Natural killer cell (primary cell): ENCODE data around the gene MECP2. TPM values are rescaled to one million over a fixed set of nuclear protein-coding genes. Genes with fewer than 3 reads are reported as not detected.

Experiments
- ATAC-seq, 3 donors: fragments of 150-1000 bp in 2 of 3; fragments of 200-7000 bp in 1 of 3; cut with Tn5 transposase; 1 replicate in 1 of 3; 2 replicates in 2 of 3; pipeline ENCODE4 v1.10.0; 2021; ENCODE audit warnings: mild to moderate bottlenecking in 2 of 3, moderate library complexity in 2 of 3
- DNase-seq, 2 donors: peaks; one replicate each; pipeline versions ENCODE4 v3.0.0 to v3.0.0-alpha.2; 2013 to 2021; ENCODE audit warnings: mixed read lengths in 1 of 2
- H3K27ac ChIP-seq: one replicate; pipeline ENCODE4 v1.5.1; 2013; ENCODE audit warnings: mild to moderate bottlenecking, low read length
- H3K27me3 ChIP-seq: one replicate; pipeline ENCODE4 v1.6.1; 2013; ENCODE audit warnings: low read length; ENCODE audit not compliant: control insufficient read depth, insufficient read depth
- H3K36me3 ChIP-seq: one replicate; pipeline ENCODE4 v1.6.1; 2013; ENCODE audit warnings: low read length; ENCODE audit not compliant: control insufficient read depth, insufficient read depth
- H3K4me1 ChIP-seq: one replicate; pipeline ENCODE4 v1.6.1; 2013; ENCODE audit warnings: low read length; ENCODE audit not compliant: control insufficient read depth, insufficient read depth
- H3K4me3 ChIP-seq: one replicate; pipeline ENCODE4 v1.5.1; 2013; ENCODE audit warnings: low read length
- H3K9me3 ChIP-seq: one replicate; pipeline ENCODE4 v1.6.1; 2013; ENCODE audit warnings: low read length; ENCODE audit not compliant: control insufficient read depth, insufficient read depth
- H3K27ac Mint-ChIP-seq, 2 donors: one replicate each; pipeline ENCODE4 v1.8.0; 2022; ENCODE audit warnings: mild to moderate bottlenecking in 2 of 2, mixed read lengths in 2 of 2, moderate library complexity in 1 of 2
- H3K27me3 Mint-ChIP-seq, 2 donors: one replicate each; pipeline ENCODE4 v1.8.0; 2022; ENCODE audit warnings: low read depth in 2 of 2, mixed read lengths in 2 of 2
- H3K36me3 Mint-ChIP-seq: one replicate; pipeline ENCODE4 v1.8.0; 2022; ENCODE audit warnings: mixed read lengths
- H3K4me1 Mint-ChIP-seq, 2 donors: one replicate each; pipeline ENCODE4 v1.8.0; 2022; ENCODE audit warnings: mixed read lengths in 2 of 2
- H3K4me3 Mint-ChIP-seq: one replicate; pipeline ENCODE4 v1.8.0; 2022; ENCODE audit warnings: mild to moderate bottlenecking, moderate library complexity, mixed read lengths
- H3K9me3 Mint-ChIP-seq, 2 donors: one replicate each; pipeline ENCODE4 v1.8.0; 2022; ENCODE audit warnings: mixed read lengths in 2 of 2
- WGBS: methylation state at CpG from one replicate; pipeline ENCODE4 v1.1.7; 2013; ENCODE audit warnings: missing lambda C conversion rate; ENCODE audit not compliant: insufficient coverage; 5-methylcytosine and 5-hydroxymethylcytosine counted together
- intact Hi-C: fragments of 100-400 bp; cut with micrococcal nuclease; formaldehyde crosslinking; loops from one replicate; pipeline ENCODE4 v1.14.2; 2022
- total RNA-seq, 4 donors: library from RNA; stranded (reverse); fragments of 120-200 nt in 1 of 4; gene quantifications; one replicate each; pipeline versions ENCODE4 v1.2.3 to v1.2.4, GENCODE V29; 2013 to 2022
- TF ChIP-seq, protein P1 (sequence below): fragments of 200-600 bp; IDR thresholded peaks from one replicate; pipeline ENCODE4 v1.8.0; 2022; ENCODE audit warnings: antibody characterized with exemption

Gene MECP2
- total RNA-seq, 3 donors from 2014 or later (not counting 1 experiment from before 2014, with no cell fraction given): 177 to 198 (median 182) TPM

DNA sequence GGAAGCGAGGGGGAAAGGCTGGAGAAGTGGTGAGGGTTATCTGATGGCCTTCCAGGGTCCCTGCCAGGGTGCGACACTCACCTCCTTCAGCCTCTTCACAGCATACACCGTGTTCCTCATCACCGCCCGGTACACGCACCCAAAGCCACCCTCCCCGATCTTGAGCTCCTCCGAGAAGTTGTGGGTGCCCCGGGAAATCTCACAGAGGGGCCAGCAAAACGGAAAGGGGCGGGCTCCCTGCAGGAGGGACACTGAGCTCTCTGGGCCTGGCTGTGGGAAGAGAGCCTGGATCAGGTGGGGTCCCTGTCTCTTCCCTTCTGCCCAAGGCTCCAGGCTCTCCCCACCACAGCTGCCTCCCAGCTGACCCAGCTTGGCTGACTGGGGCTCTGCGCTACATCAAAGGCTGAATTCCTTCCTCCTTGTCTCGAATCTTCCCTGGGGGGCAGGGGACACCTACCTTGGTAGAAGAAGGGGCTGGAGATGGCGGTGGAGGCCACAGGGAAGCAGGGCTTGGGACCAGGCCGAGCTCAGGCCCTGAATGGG lies 78.9 kb downstream of the MECP2 start:
- Mint-ChIP-seq H3K9me3 (no peaks in the 10 kb centered on the region), H3K4me3 (peak overlapping the region; percentile 89), H3K27ac (peak overlapping the region; percentile 80 to 81), H3K36me3 (no peaks in the 10 kb centered on the region), H3K27me3 (no peaks in the 10 kb centered on the region), H3K4me1 (peaks cover 0 to 6% of the 10 kb centered on the region in 2 donors)
- intact Hi-C loops: loop anchor here (10.0 kb wide), 1 partner anchor 76 kb away; the partner anchor contains the start of gene MECP2
- Histone ChIP-seq H3K4me3 (peak overlapping the region; percentile 47), H3K4me1 (peaks cover 33% of the 10 kb centered on the region), H3K9me3 (no peaks in the 10 kb centered on the region), H3K36me3 (peaks cover 21% of the 10 kb centered on the region), H3K27ac (peak overlapping the region; percentile 60), H3K27me3 (no peaks in the 10 kb centered on the region)
- WGBS: 39% methylated on average over 12 of the region's 15 CpGs
- ATAC-seq (no peak), DNase-seq (peak in 1 of 2 donors; percentile 26)
- TF ChIP-seq, protein P1, sequence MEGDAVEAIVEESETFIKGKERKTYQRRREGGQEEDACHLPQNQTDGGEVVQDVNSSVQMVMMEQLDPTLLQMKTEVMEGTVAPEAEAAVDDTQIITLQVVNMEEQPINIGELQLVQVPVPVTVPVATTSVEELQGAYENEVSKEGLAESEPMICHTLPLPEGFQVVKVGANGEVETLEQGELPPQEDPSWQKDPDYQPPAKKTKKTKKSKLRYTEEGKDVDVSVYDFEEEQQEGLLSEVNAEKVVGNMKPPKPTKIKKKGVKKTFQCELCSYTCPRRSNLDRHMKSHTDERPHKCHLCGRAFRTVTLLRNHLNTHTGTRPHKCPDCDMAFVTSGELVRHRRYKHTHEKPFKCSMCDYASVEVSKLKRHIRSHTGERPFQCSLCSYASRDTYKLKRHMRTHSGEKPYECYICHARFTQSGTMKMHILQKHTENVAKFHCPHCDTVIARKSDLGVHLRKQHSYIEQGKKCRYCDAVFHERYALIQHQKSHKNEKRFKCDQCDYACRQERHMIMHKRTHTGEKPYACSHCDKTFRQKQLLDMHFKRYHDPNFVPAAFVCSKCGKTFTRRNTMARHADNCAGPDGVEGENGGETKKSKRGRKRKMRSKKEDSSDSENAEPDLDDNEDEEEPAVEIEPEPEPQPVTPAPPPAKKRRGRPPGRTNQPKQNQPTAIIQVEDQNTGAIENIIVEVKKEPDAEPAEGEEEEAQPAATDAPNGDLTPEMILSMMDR: no peak

DNA sequence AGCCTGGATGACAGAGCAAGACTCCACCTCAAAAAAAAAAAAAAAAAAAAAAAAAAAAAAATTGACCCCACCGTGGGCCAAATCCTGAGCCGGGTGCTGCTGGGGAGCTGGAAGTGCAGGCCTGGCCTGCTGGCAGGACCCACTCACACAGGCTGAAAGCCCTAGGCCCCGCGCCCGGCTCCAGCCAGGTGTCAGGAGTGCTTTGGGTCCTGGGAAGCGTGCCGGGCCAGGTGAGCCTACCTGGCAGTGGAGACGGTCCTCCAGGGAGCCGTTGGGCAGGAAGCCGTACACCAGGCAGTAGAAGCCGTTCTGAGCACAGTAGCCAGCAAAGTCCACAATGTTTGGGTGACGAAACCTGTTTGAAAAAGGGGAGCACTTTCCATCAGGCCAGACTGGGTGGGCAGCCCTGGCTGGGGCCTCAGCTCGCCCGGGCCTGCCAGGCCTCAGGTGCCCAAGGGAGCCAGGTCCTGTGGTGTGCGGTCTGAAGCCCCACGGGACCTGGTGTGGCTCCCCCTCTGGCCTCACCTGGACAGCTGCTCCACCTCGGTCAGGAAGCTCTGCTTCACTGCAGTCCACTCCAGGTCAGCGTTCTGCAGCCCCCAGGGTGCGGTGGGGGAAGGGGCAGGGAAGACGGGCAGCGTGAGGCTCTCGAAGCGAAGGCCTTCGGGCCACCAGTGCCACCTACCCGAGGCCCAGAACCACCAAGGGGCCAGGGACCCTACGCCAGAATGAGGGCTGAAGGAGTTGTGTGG lies 79.6 kb downstream of the MECP2 start:
- Histone ChIP-seq H3K4me1 (peaks cover 39% of the 10 kb centered on the region), H3K36me3 (peaks cover 27% of the 10 kb centered on the region), H3K4me3 (no peak overlapping the region), H3K27me3 (no peaks in the 10 kb centered on the region), H3K27ac (no peak overlapping the region), H3K9me3 (no peaks in the 10 kb centered on the region)
- no peaks in the 10 kb centered on the region for H3K36me3 Mint-ChIP-seq
- TF ChIP-seq, protein P1: no peak
- no peaks in the 10 kb centered on the region for H3K27me3 Mint-ChIP-seq
- ATAC-seq (no peak), DNase-seq (no peak)
- intact Hi-C loops: loop anchor here (10.0 kb wide), 1 partner anchor 77 kb away; the partner anchor contains the start of gene MECP2
- peaks cover 0 to 6% of the 10 kb centered on the region in 2 donors for H3K4me1 Mint-ChIP-seq
- no peaks in the 10 kb centered on the region for H3K9me3 Mint-ChIP-seq
- H3K4me3 Mint-ChIP-seq: peak overlapping the region; percentile 13
- 86% methylated on average over 24 of the region's 26 CpGs for WGBS
- peak overlapping the region; percentile 80 to 81 for H3K27ac Mint-ChIP-seq

DNA sequence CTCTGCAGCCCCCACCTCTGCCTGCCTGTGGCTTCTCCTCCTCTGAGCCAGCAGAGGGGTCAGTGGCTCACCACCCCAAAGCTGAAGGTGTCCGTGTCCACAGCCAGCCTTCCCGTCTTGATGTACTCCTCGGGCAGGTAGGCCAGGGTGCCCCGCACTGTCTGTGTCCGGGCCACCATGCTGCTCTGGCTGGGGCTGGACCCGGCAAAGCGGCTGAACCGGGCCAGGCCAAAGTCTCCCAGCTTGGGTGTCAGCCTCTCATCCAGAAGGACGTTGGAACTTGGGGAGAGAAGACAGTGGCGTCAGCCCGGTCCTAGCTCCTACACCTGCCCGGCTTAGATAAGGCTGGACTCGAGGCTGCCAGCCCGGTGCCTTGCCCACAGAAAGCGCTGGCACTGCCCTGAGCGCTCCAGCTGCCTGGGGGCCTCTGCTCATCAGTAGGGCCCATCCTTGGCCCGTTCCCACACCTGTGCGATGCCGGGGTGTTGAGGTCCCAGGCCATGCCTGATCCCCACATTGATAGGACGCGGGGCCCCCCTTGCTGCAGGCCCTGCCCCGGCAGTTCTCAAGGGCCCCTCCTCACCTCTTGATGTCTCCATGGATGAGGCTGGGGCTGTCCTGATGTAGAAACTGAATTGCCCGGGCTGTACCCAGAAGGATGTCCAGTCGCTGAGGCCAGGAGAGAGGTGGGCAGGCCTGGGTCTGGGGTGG lies 81.0 kb downstream of the MECP2 start:
- no peaks in the 10 kb centered on the region for H3K9me3 ChIP-seq
- H3K4me1 ChIP-seq: peaks cover 41% of the 10 kb centered on the region
- TF ChIP-seq, protein P1: no peak
- Mint-ChIP-seq H3K36me3 (no peaks in the 10 kb centered on the region), H3K27me3 (no peaks in the 10 kb centered on the region), H3K9me3 (no peaks in the 10 kb centered on the region), H3K27ac (no peak overlapping the region), H3K4me3 (no peak overlapping the region), H3K4me1 (peaks cover 0 to 6% of the 10 kb centered on the region in 2 donors)
- DNase-seq: no peak
- no peak overlapping the region for H3K4me3 ChIP-seq
- intact Hi-C loops: loop anchor here (10.0 kb wide), 1 partner anchor 78 kb away; the partner anchor contains the start of gene MECP2
- H3K36me3 ChIP-seq: peaks cover 36% of the 10 kb centered on the region
- WGBS: 97% methylated on average over 20 of the region's 24 CpGs
- H3K27me3 ChIP-seq: no peaks in the 10 kb centered on the region
- H3K27ac ChIP-seq: no peak overlapping the region
- ATAC-seq: no peak
